ENCODE results near the gene RIPOR1.

Gene RIPOR1

GRCh38 chr16:67535201-67535600 lies 6.6 kb downstream of the RIPOR1 start:
- DNase-seq (ENCODE audit: low read depth): no peak
- H3K4me3 ChIP-seq (ENCODE audit: low read depth, low read length): no peak overlapping the region

GRCh38 chr16:67537270-67537635 lies 8.6 kb downstream of the RIPOR1 start:
- no peak for TF ChIP-seq CTCF (IDR thresholded peaks at IDR 0.05; ENCODE audit: insufficient read depth, low read depth, low read length, missing control alignments)
- DNase-seq (ENCODE audit: low read depth): peak; percentile 43
- peak overlapping the region; percentile 66 for H3K4me3 ChIP-seq (ENCODE audit: low read depth, low read length)

More at GRCh38 chr16:67535201-67535600, 6.6 kb downstream of the RIPOR1 start:
- no peak for TF ChIP-seq CTCF (IDR thresholded peaks at IDR 0.05; ENCODE audit: insufficient read depth, low read depth, low read length, missing control alignments)

GRCh38 chr16:67537636-67538591 lies 9.3 kb downstream of the RIPOR1 start:
- TF ChIP-seq CTCF (IDR thresholded peaks at IDR 0.05; ENCODE audit: insufficient read depth, low read depth, low read length, missing control alignments): no peak
- peak; percentile 66 for DNase-seq (ENCODE audit: low read depth)
- peak overlapping the region; percentile 66 for H3K4me3 ChIP-seq (ENCODE audit: low read depth, low read length)

GRCh38 chr16:67538666-67539101 lies 10.1 kb downstream of the RIPOR1 start:
- TF ChIP-seq CTCF (IDR thresholded peaks at IDR 0.05; ENCODE audit: insufficient read depth, low read depth, low read length, missing control alignments): no peak
- peak overlapping the region; percentile 66 for H3K4me3 ChIP-seq (ENCODE audit: low read depth, low read length)
- DNase-seq (ENCODE audit: low read depth): no peak

- DNase-seq (ENCODE audit: low read depth): no peak
- no peak for TF ChIP-seq CTCF (IDR thresholded peaks at IDR 0.05; ENCODE audit: insufficient read depth, low read depth, low read length, missing control alignments)
- H3K4me3 ChIP-seq (ENCODE audit: low read depth, low read length): no peak overlapping the region
These were observed 10.6 kb downstream of the RIPOR1 start for GRCh38 chr16:67539271-67539670.

GRCh38 chr16:67539691-67540635 lies 11.3 kb downstream of the RIPOR1 start:
- no peak for TF ChIP-seq CTCF (IDR thresholded peaks at IDR 0.05; ENCODE audit: insufficient read depth, low read depth, low read length, missing control alignments)
- no peak for DNase-seq (ENCODE audit: low read depth)
- H3K4me3 ChIP-seq (ENCODE audit: low read depth, low read length): no peak overlapping the region

All from GM12865 (cell line).